Activated effector memory CD4-positive, alpha-beta T cell treated with Interleukin-2 at 50 U/mL for 16 hours (primary cell): ENCODE results near the gene ANTKMT.
"Not testable (repeated sequence)": the region's sequence is repeated elsewhere in the genome, so short reads cannot be mapped to it uniquely, and the experiment has no call there.

Experiments used
- DNase-seq: peaks from one replicate; pipeline ENCODE4 v3.0.0-alpha.2; 2020

ANTKMT gene

GRCh38 chr16:681746-682427 lies 39.1 kb upstream of the ANTKMT start:
- no peak for DNase-seq

- DNase-seq: no peak
Measured at GRCh38 chr16:682493-683395, 38.2 kb upstream of the ANTKMT start.

GRCh38 chr16:683396-684070 lies 37.4 kb upstream of the ANTKMT start:
- DNase-seq: no peak

- peak; percentile 96 for DNase-seq
Measured at GRCh38 chr16:684071-684794, 36.7 kb upstream of the ANTKMT start, which contains the start of gene JMJD8. Gene JMJD8 (minus strand): TSS chr16:684334. CDS start chr16:684319, 15 bp downstream.

GRCh38 chr16:684961-685696 lies 35.8 kb upstream of the ANTKMT start:
- DNase-seq: no peak

- DNase-seq: no peak
Measured at GRCh38 chr16:685967-686366, 35.0 kb upstream of the ANTKMT start.

GRCh38 chr16:686459-687260 lies 34.3 kb upstream of the ANTKMT start:
- no peak for DNase-seq

GRCh38 chr16:687499-687898 lies 33.4 kb upstream of the ANTKMT start:
- no peak for DNase-seq

GRCh38 chr16:689175-689897 lies 31.6 kb upstream of the ANTKMT start:
- no peak for DNase-seq

- not testable (repeated sequence) for DNase-seq
Measured at GRCh38 chr16:691242-691641, 29.7 kb upstream of the ANTKMT start.

- no peak for DNase-seq
Measured at GRCh38 chr16:692356-693108, 28.4 kb upstream of the ANTKMT start.

GRCh38 chr16:693364-693763 lies 27.6 kb upstream of the ANTKMT start:
- no peak for DNase-seq

- no peak for DNase-seq
Measured at GRCh38 chr16:693766-694165, 27.2 kb upstream of the ANTKMT start.

- DNase-seq: no peak
Measured at GRCh38 chr16:694187-694862, 26.6 kb upstream of the ANTKMT start.

GRCh38 chr16:694863-695354 lies 26.0 kb upstream of the ANTKMT start:
- DNase-seq: no peak

GRCh38 chr16:695355-696089 lies 25.4 kb upstream of the ANTKMT start:
- peak; percentile 73 for DNase-seq

- DNase-seq: no peak
Measured at GRCh38 chr16:698911-699671, 21.9 kb upstream of the ANTKMT start.
